ENCODE measurements around the gene INO80E.
A peak's percentile ranks its signal among the peaks of the same experiment; 100 is the strongest.

INO80E gene

DNA sequence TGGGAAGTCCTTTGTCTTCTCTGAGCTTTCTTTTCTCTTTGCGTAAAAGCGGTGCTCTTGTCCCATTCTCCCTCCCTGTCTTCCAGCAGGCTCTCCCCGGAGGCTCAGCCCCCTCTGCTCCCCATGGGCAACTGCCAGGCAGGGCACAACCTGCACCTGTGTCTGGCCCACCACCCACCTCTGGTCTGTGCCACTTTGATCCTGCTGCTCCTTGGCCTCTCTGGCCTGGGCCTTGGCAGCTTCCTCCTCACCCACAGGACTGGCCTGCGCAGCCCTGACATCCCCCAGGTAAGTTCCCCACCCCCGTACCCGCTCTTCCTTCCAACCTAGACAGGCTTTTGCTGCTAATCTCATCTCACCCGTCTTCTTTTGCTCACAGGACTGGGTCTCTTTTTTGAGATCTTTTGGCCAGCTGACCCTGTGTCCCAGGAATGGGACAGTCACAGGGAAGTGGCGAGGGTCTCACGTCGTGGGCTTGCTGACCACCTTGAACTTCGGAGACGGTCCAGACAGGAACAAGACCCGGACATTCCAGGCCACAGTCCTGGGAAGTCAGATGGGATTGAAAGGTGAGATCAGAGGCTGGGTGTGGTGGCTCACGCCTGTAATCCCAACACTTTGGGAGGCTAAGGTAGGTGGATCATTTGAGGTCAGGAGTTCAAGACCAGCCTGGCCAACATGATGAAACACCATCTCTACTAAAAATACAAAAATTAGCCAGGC lies 32.9 kb upstream of the INO80E start:
- Histone ChIP-seq H3K4me3 (ENCODE audit: low read length, poor library complexity, severe bottlenecking) (peak overlapping the region; percentile 85), H3F3A (ENCODE audit: low read depth) (no peaks in the 10 kb centered on the region), H3K4me1 (ENCODE audit: insufficient read depth, low read length, poor library complexity, severe bottlenecking) (peaks cover 19% of the 10 kb centered on the region), H3K9me2 (replicated peaks; ENCODE audit: low read depth, low read length) (no peaks in the 10 kb centered on the region), H3K9me3 (ENCODE audit: insufficient read depth, low read depth, low read length) (no peaks in the 10 kb centered on the region), H3K9ac (ENCODE audit: low read depth, low read length, poor library complexity, severe bottlenecking) (peak overlapping the region; percentile 88), H3K27me3 (ENCODE audit: insufficient read depth, low read length, poor library complexity, severe bottlenecking) (no peaks in the 10 kb centered on the region), H4K20me1 (ENCODE audit: insufficient read depth, low read length, poor library complexity, severe bottlenecking) (no peaks in the 10 kb centered on the region), H2AFZ (ENCODE audit: low read length) (no peak overlapping the region), H3K79me2 (ENCODE audit: insufficient read depth, low read length) (peaks cover 6% of the 10 kb centered on the region), H3K36me3 (ENCODE audit: insufficient read depth, low read length) (0 out of 2 replicates have a peak, but pooled peaks cover 3% of the 10 kb centered on the region), H3K4me2 (ENCODE audit: low read depth, low read length, poor library complexity, severe bottlenecking) (peak overlapping the region; percentile 100)
- no peak for TF ChIP-seq EZH2phosphoT487 (IDR thresholded peaks at IDR 0.05; ENCODE audit: borderline replicate concordance)
- TF ChIP-seq, protein P1, sequence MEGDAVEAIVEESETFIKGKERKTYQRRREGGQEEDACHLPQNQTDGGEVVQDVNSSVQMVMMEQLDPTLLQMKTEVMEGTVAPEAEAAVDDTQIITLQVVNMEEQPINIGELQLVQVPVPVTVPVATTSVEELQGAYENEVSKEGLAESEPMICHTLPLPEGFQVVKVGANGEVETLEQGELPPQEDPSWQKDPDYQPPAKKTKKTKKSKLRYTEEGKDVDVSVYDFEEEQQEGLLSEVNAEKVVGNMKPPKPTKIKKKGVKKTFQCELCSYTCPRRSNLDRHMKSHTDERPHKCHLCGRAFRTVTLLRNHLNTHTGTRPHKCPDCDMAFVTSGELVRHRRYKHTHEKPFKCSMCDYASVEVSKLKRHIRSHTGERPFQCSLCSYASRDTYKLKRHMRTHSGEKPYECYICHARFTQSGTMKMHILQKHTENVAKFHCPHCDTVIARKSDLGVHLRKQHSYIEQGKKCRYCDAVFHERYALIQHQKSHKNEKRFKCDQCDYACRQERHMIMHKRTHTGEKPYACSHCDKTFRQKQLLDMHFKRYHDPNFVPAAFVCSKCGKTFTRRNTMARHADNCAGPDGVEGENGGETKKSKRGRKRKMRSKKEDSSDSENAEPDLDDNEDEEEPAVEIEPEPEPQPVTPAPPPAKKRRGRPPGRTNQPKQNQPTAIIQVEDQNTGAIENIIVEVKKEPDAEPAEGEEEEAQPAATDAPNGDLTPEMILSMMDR (conservative IDR thresholded peaks at IDR 0.05; ENCODE audit: low read length): no peak

DNA sequence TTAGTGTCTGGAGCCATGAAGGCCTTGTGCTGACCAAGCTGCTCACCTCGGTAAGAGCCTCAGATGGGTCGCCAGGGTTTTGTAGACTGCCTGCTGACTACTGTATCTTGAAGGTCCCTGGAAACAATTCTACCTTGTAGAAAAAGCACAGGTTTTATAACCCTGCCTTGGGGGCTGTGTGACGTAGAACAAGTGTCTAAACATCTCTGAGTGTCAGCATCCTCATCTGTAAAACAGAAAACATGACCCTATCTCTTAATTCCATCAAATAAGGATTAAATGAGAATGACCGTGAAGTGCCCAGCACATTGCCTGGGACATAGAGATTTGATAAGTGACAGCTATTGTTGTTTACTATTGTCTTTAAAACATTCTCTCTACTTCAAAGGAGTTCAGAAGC lies 27.8 kb upstream of the INO80E start:
- no peak for TF ChIP-seq EZH2phosphoT487 (IDR thresholded peaks at IDR 0.05; ENCODE audit: borderline replicate concordance)
- TF ChIP-seq, protein P1 (conservative IDR thresholded peaks at IDR 0.05; ENCODE audit: low read length): no peak
- no peaks in the 10 kb centered on the region; the same call in 1 of the 2 replicates for H3F3A ChIP-seq (ENCODE audit: low read depth)
- no peak overlapping the region for H2AFZ ChIP-seq (ENCODE audit: low read length)
- no peaks in the 10 kb centered on the region for H3K79me2 ChIP-seq (ENCODE audit: insufficient read depth, low read length)
- no peaks in the 10 kb centered on the region for H3K27me3 ChIP-seq (ENCODE audit: insufficient read depth, low read length, poor library complexity, severe bottlenecking)
- H3K9ac ChIP-seq (ENCODE audit: low read depth, low read length, poor library complexity, severe bottlenecking): no peak overlapping the region
- no peak overlapping the region for H3K4me3 ChIP-seq (ENCODE audit: low read length, poor library complexity, severe bottlenecking)
- H3K9me3 ChIP-seq (ENCODE audit: insufficient read depth, low read depth, low read length): no peaks in the 10 kb centered on the region
- peaks cover 11% of the 10 kb centered on the region for H3K4me1 ChIP-seq (ENCODE audit: insufficient read depth, low read length, poor library complexity, severe bottlenecking)
- no peaks in the 10 kb centered on the region for H4K20me1 ChIP-seq (ENCODE audit: insufficient read depth, low read length, poor library complexity, severe bottlenecking)
- no peak overlapping the region for H3K4me2 ChIP-seq (ENCODE audit: low read depth, low read length, poor library complexity, severe bottlenecking)
- no peaks in the 10 kb centered on the region for H3K9me2 ChIP-seq (replicated peaks; ENCODE audit: low read depth, low read length)
- H3K36me3 ChIP-seq (ENCODE audit: insufficient read depth, low read length): 0 out of 2 replicates have a peak, but pooled peaks cover 4% of the 10 kb centered on the region

DNA sequence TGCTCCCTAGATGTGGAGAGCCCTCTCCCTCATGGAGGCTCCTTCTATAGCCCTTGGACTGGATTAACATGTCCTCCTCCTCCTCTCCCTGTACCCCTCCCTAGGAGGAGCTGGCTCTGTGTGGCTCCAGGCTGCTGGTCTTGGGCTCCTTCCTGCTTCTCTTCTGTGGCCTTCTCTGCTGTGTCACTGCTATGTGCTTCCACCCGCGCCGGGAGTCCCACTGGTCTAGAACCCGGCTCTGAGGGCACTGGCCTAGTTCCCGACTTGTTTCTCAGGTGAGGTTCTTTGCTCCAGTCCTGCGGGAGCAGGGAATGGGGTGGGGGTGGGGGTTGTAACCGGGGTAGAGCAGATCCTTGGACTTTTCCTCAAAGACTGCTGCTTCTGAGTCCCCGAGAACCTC lies 24.7 kb upstream of the INO80E start:
- 0 out of 2 replicates have a peak, but pooled peaks cover 4% of the 10 kb centered on the region for H3K36me3 ChIP-seq (ENCODE audit: insufficient read depth, low read length)
- peaks cover 23% of the 10 kb centered on the region for H3K4me1 ChIP-seq (ENCODE audit: insufficient read depth, low read length, poor library complexity, severe bottlenecking)
- TF ChIP-seq EZH2phosphoT487 (IDR thresholded peaks at IDR 0.05; ENCODE audit: borderline replicate concordance): no peak
- TF ChIP-seq, protein P1 (conservative IDR thresholded peaks at IDR 0.05; ENCODE audit: low read length): no peak
- H2AFZ ChIP-seq (ENCODE audit: low read length): no peak overlapping the region
- H3K9ac ChIP-seq (ENCODE audit: low read depth, low read length, poor library complexity, severe bottlenecking): no peak overlapping the region
- no peaks in the 10 kb centered on the region; the same call in 1 of the 2 replicates for H3F3A ChIP-seq (ENCODE audit: low read depth)
- H4K20me1 ChIP-seq (ENCODE audit: insufficient read depth, low read length, poor library complexity, severe bottlenecking): peaks cover 22% of the 10 kb centered on the region
- no peaks in the 10 kb centered on the region for H3K9me2 ChIP-seq (replicated peaks; ENCODE audit: low read depth, low read length)
- no peak overlapping the region for H3K4me3 ChIP-seq (ENCODE audit: low read length, poor library complexity, severe bottlenecking)
- peaks cover 25% of the 10 kb centered on the region for H3K79me2 ChIP-seq (ENCODE audit: insufficient read depth, low read length)
- H3K27me3 ChIP-seq (ENCODE audit: insufficient read depth, low read length, poor library complexity, severe bottlenecking): no peaks in the 10 kb centered on the region
- H3K9me3 ChIP-seq (ENCODE audit: insufficient read depth, low read depth, low read length): no peaks in the 10 kb centered on the region
- no peak overlapping the region for H3K4me2 ChIP-seq (ENCODE audit: low read depth, low read length, poor library complexity, severe bottlenecking)

All from Loucy (cell line).